Measurements from ENCODE around the gene CITED1. TPM values are rescaled to one million over a fixed set of nuclear protein-coding genes. Genes with fewer than 3 reads are reported as not detected.
A peak's percentile ranks its signal among the peaks of the same experiment; 100 is the strongest.

The CITED1 gene
- total RNA-seq, 2 donors from 2014 or later, result 0.40 to 0.93 TPM

GRCh38 chrX:72262077-72262476 is 43.6 kb downstream of the CITED1 start:
- 60 to 80% methylated on average over 1 to 7 of the region's 7 CpGs for WGBS, 2 experiments (ENCODE audit: insufficient coverage in 1 of 2, insufficient read length in 1 of 2)

GRCh38 chrX:72260448-72260847 is 45.3 kb downstream of the CITED1 start:
- peaks cover 43% of the 10 kb centered on the region for H3K9me3 Mint-ChIP-seq

More at GRCh38 chrX:72262077-72262476, 43.6 kb downstream of the CITED1 start:
- Histone ChIP-seq H3K36me3 (ENCODE audit: control insufficient read depth, insufficient read depth, low read length) (no peaks in the 10 kb centered on the region), H3K4me1 (ENCODE audit: control insufficient read depth, insufficient read depth, low read length) (no peaks in the 10 kb centered on the region), H3K27ac (ENCODE audit: low read depth, low read length) (no peak overlapping the region), H3K9me3 (ENCODE audit: control insufficient read depth, low read length) (no peaks in the 10 kb centered on the region), H3K27me3 (ENCODE audit: control insufficient read depth, insufficient read depth, low read length, poor library complexity, severe bottlenecking) (no peaks in the 10 kb centered on the region), H3K9ac (ENCODE audit: extremely low read depth, low read length, poor library complexity, severe bottlenecking) (peak overlapping the region; percentile 18), H3K4me3 (ENCODE audit: low read length) (no peak overlapping the region)
- peaks cover 34% of the 10 kb centered on the region for H3K9me3 Mint-ChIP-seq
- TF ChIP-seq CTCF (conservative IDR thresholded peaks at IDR 0.05), result no peak
- no peak for DNase-seq
- H3K36me3 Mint-ChIP-seq (ENCODE audit: low read depth), result no peaks in the 10 kb centered on the region
- no peak overlapping the region for H3K27ac Mint-ChIP-seq
- H3K4me1 Mint-ChIP-seq, result peaks cover 16% of the 10 kb centered on the region
- no peak overlapping the region for H3K4me3 Mint-ChIP-seq
- H3K27me3 Mint-ChIP-seq (ENCODE audit: insufficient read depth), result peaks cover 5% of the 10 kb centered on the region

GRCh38 chrX:72258174-72258573 is 47.5 kb downstream of the CITED1 start:
- WGBS, 2 experiments (ENCODE audit: insufficient coverage in 1 of 2, insufficient read length in 1 of 2), result 83 to 90% methylated on average over 2 to 7 of the region's 7 CpGs
- no peaks in the 10 kb centered on the region for H3K9me3 ChIP-seq (ENCODE audit: control insufficient read depth, low read length)
- no peak for DNase-seq
- H3K4me3 ChIP-seq (ENCODE audit: low read length), result no peak overlapping the region
- Mint-ChIP-seq H3K9me3 (peaks cover 48% of the 10 kb centered on the region), H3K36me3 (ENCODE audit: low read depth) (no peaks in the 10 kb centered on the region), H3K27me3 (ENCODE audit: insufficient read depth) (peaks cover 10% of the 10 kb centered on the region), H3K4me3 (no peak overlapping the region), H3K4me1 (peaks cover 32% of the 10 kb centered on the region), H3K27ac (no peak overlapping the region)
- TF ChIP-seq CTCF (conservative IDR thresholded peaks at IDR 0.05), result no peak
- no peaks in the 10 kb centered on the region for H3K27me3 ChIP-seq (ENCODE audit: control insufficient read depth, insufficient read depth, low read length, poor library complexity, severe bottlenecking)
- no peak overlapping the region for H3K9ac ChIP-seq (ENCODE audit: extremely low read depth, low read length, poor library complexity, severe bottlenecking)
- no peak overlapping the region for H3K27ac ChIP-seq (ENCODE audit: low read depth, low read length)
- H3K4me1 ChIP-seq (ENCODE audit: control insufficient read depth, insufficient read depth, low read length), result no peaks in the 10 kb centered on the region
- no peaks in the 10 kb centered on the region for H3K36me3 ChIP-seq (ENCODE audit: control insufficient read depth, insufficient read depth, low read length)

More at GRCh38 chrX:72260448-72260847, 45.3 kb downstream of the CITED1 start:
- Histone ChIP-seq H3K27ac (ENCODE audit: low read depth, low read length) (no peak overlapping the region), H3K36me3 (ENCODE audit: control insufficient read depth, insufficient read depth, low read length) (no peaks in the 10 kb centered on the region), H3K4me1 (ENCODE audit: control insufficient read depth, insufficient read depth, low read length) (no peaks in the 10 kb centered on the region), H3K4me3 (ENCODE audit: low read length) (no peak overlapping the region), H3K27me3 (ENCODE audit: control insufficient read depth, insufficient read depth, low read length, poor library complexity, severe bottlenecking) (no peaks in the 10 kb centered on the region), H3K9ac (ENCODE audit: extremely low read depth, low read length, poor library complexity, severe bottlenecking) (no peak overlapping the region), H3K9me3 (ENCODE audit: control insufficient read depth, low read length) (no peaks in the 10 kb centered on the region)
- Mint-ChIP-seq H3K4me3 (no peak overlapping the region), H3K27ac (no peak overlapping the region), H3K36me3 (ENCODE audit: low read depth) (no peaks in the 10 kb centered on the region), H3K4me1 (peaks cover 20% of the 10 kb centered on the region), H3K27me3 (ENCODE audit: insufficient read depth) (peaks cover 9% of the 10 kb centered on the region)
- no peak for TF ChIP-seq CTCF (conservative IDR thresholded peaks at IDR 0.05)
- WGBS, 2 experiments (ENCODE audit: insufficient coverage in 1 of 2, insufficient read length in 1 of 2), result 91 to 100% methylated on average over 1 to 4 of the region's 4 CpGs
- no peak for DNase-seq

All from endodermal cell (in vitro differentiated cells).